ENCODE results near the gene STK35. TPM values are rescaled to one million over a fixed set of nuclear protein-coding genes. Genes with fewer than 3 reads are reported as not detected.
A peak's percentile ranks its signal among the peaks of the same experiment; 100 is the strongest.

Gene STK35
- total RNA-seq, 4 donors from 2014 or later: 23.2 to 33.6 (median 25.2) TPM

DNA sequence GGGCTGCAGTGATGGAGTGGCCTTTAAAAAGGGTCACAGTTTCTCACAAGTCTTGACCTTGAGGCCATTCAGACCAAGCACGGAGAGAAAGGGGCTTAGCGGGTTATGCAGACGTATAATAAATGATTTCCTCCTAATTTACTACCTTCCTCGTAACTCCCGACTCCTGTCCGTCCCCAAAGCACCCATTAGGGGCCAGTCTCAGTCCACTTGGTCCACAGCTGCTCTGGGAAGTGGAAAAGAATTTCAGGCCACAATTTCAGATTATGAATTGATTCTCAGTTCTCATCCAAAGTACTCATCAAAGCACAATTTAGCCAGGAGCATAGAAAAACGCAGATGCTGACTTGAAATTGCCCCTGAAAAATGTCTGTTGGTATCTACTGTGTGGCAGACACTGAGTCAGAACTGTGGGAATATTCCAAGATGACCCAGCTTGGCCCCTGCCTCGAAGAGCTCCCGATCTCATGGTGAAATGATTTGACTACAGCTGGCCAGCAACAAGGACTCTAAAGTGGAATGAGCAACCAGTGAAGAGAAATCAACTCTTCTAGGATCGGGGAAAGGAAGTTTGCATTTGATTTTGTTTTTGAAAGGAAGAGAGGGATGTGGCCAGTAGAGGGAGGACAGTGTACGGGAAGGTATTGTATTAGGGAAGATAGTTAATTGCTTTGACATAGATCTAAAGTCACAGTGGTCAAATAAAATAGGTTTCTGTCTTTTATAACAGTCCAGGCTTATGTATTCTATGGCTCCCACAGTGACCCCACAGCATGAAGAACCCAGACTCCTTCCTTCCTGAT is 15.2 kb upstream of the STK35 start:
- H3K27me3 ChIP-seq: peaks cover 13% of the 10 kb centered on the region
- H3K4me3 ChIP-seq: no peak overlapping the region
- TF ChIP-seq, protein P1, sequence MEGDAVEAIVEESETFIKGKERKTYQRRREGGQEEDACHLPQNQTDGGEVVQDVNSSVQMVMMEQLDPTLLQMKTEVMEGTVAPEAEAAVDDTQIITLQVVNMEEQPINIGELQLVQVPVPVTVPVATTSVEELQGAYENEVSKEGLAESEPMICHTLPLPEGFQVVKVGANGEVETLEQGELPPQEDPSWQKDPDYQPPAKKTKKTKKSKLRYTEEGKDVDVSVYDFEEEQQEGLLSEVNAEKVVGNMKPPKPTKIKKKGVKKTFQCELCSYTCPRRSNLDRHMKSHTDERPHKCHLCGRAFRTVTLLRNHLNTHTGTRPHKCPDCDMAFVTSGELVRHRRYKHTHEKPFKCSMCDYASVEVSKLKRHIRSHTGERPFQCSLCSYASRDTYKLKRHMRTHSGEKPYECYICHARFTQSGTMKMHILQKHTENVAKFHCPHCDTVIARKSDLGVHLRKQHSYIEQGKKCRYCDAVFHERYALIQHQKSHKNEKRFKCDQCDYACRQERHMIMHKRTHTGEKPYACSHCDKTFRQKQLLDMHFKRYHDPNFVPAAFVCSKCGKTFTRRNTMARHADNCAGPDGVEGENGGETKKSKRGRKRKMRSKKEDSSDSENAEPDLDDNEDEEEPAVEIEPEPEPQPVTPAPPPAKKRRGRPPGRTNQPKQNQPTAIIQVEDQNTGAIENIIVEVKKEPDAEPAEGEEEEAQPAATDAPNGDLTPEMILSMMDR (IDR thresholded peaks at IDR 0.05): no peak
- TF ChIP-seq POLR2A (IDR thresholded peaks at IDR 0.05) (no peak), POLR2AphosphoS5 (IDR thresholded peaks at IDR 0.05) (no peak), EP300 (IDR thresholded peaks at IDR 0.05) (no peak)
- DNase-seq (ENCODE audit: low spot score in 2 of 2): no peak
- no peaks in the 10 kb centered on the region for H3K9me3 ChIP-seq
- no peaks in the 10 kb centered on the region for H3K36me3 ChIP-seq
- peaks cover 4% of the 10 kb centered on the region for H3K4me1 ChIP-seq
- 66% methylated on average over 11 of the region's 11 CpGs for WGBS
- no peak overlapping the region for H3K27ac ChIP-seq

GRCh38 chr20:2086980-2087377 is 14.6 kb upstream of the STK35 start:
- Histone ChIP-seq H3K27me3 (peaks cover 16% of the 10 kb centered on the region), H3K27ac (no peak overlapping the region), H3K36me3 (no peaks in the 10 kb centered on the region), H3K4me1 (peaks cover 4% of the 10 kb centered on the region), H3K4me3 (no peak overlapping the region), H3K9me3 (no peaks in the 10 kb centered on the region)
- TF ChIP-seq EP300 (IDR thresholded peaks at IDR 0.05): no peak
- TF ChIP-seq POLR2AphosphoS5 (IDR thresholded peaks at IDR 0.05): no peak
- no peak for TF ChIP-seq POLR2A (IDR thresholded peaks at IDR 0.05)
- TF ChIP-seq, protein P1 (IDR thresholded peaks at IDR 0.05): no peak
- DNase-seq (ENCODE audit: low spot score in 2 of 2): no peak
- 52% methylated on average over 2 of the region's 2 CpGs for WGBS

DNA sequence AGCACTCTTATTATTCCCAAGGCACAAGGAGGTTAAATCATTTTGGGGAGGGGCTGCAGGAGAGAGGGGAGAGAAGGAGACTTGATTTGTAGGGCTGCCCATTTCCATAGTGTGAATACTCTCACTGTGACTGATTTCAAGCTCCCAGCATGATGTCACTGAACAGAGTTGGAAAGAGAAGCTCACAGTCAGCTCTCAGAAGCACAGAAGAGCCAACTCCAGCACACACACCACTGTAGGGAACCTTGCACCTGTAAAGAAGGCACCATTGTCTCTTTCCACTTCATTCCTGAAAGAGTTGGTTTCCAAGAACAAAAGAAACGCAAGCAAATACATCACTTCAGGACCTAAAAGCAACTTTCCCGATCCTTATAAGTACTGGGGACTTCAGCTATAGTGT is 12.7 kb upstream of the STK35 start:
- peaks cover 34% of the 10 kb centered on the region for H3K27me3 ChIP-seq
- DNase-seq (ENCODE audit: low spot score in 2 of 2): no peak
- peaks cover 4% of the 10 kb centered on the region for H3K4me1 ChIP-seq
- H3K36me3 ChIP-seq: no peaks in the 10 kb centered on the region
- WGBS: 46% methylated on average over 2 of the region's 2 CpGs
- H3K27ac ChIP-seq: no peak overlapping the region
- no peaks in the 10 kb centered on the region for H3K9me3 ChIP-seq
- TF ChIP-seq POLR2A (IDR thresholded peaks at IDR 0.05) (no peak), EP300 (IDR thresholded peaks at IDR 0.05) (no peak), POLR2AphosphoS5 (IDR thresholded peaks at IDR 0.05) (no peak)
- TF ChIP-seq, protein P1 (IDR thresholded peaks at IDR 0.05): no peak
- no peak overlapping the region for H3K4me3 ChIP-seq

DNA sequence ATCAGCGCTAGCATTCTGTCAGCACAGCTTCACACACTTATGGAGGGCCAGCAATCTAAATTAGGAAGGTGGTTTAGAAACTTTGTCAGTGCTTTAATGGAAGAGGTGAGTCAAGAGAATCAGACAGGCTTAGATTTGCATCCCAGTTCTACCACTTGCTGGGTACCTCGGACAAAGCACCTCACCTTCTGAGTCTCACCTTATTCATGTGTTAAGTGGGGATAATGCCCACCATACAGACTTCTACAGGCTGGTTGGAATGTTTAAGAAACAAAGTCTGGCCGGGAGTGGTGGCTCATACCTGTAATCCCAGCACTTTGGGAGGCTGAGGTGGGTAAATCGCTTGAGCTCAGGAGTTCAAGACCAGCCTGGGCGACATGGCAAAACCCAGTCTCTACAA is 12.2 kb upstream of the STK35 start:
- H3K9me3 ChIP-seq: no peaks in the 10 kb centered on the region
- DNase-seq (ENCODE audit: low spot score in 2 of 2): no peak
- peaks cover 39% of the 10 kb centered on the region for H3K27me3 ChIP-seq
- 62% methylated on average over 5 of the region's 5 CpGs for WGBS
- no peak overlapping the region for H3K27ac ChIP-seq
- H3K4me3 ChIP-seq: no peak overlapping the region
- no peaks in the 10 kb centered on the region for H3K36me3 ChIP-seq
- H3K4me1 ChIP-seq: peaks cover 4% of the 10 kb centered on the region
- TF ChIP-seq, protein P1 (IDR thresholded peaks at IDR 0.05): no peak
- no peak for TF ChIP-seq POLR2A (IDR thresholded peaks at IDR 0.05)
- TF ChIP-seq POLR2AphosphoS5 (IDR thresholded peaks at IDR 0.05): no peak
- no peak for TF ChIP-seq EP300 (IDR thresholded peaks at IDR 0.05)

- H3K27ac ChIP-seq: no peak overlapping the region
- H3K36me3 ChIP-seq: no peaks in the 10 kb centered on the region
- H3K4me1 ChIP-seq: no peaks in the 10 kb centered on the region
- H3K27me3 ChIP-seq: peaks cover 50% of the 10 kb centered on the region
- no peak for DNase-seq (ENCODE audit: low spot score in 2 of 2)
- no peaks in the 10 kb centered on the region for H3K9me3 ChIP-seq
- TF ChIP-seq EP300 (IDR thresholded peaks at IDR 0.05): no peak
- TF ChIP-seq, protein P1 (IDR thresholded peaks at IDR 0.05): peak in 1 of 2 donors; percentile 36
- WGBS: 52% methylated on average over 4 of the region's 4 CpGs
- no peak overlapping the region for H3K4me3 ChIP-seq
Measured at GRCh38 chr20:2093159-2093781, 8.4 kb upstream of the STK35 start.
